HT-29 (cell line): Measurements from ENCODE around the gene SEMA5B. TPM values are rescaled to one million over a fixed set of nuclear protein-coding genes. Genes with fewer than 3 reads are reported as not detected.

Source experiments
- DNase-seq: peaks from one replicate; pipeline ENCODE4 v3.0.0-alpha.2; 2015; ENCODE audit warnings: low spot score
- total RNA-seq: library from RNA; depleted of rRNA; stranded (reverse); fragments of >200 nt; shearing (Covaris generic); gene quantifications from 2 replicates; pipeline ENCODE4 v1.2.3, GENCODE V29; 2014

Gene SEMA5B
- total RNA-seq, 1 experiment from 2014 or later, result not detected

DNA sequence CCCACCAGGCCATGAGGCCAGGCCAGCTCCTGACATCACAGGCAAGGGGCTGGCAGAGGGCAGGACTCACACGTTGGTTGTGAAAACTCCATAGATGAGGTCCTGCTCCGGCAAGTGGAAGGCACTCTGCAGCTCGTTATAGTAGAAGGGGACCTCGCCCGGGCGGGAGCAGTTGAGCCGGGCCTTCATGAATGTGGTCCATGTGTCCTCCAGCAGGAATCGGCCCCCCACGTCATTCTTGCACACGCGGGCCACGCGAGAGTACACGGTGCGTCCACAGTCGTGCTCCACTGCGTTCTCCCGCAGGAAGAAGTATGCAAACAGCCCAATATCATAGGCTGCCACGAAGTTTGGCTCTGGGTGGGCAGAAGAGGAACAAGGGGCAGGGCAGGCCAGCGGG, 101.2 kb downstream of the SEMA5B start:
- no peak for DNase-seq

DNA sequence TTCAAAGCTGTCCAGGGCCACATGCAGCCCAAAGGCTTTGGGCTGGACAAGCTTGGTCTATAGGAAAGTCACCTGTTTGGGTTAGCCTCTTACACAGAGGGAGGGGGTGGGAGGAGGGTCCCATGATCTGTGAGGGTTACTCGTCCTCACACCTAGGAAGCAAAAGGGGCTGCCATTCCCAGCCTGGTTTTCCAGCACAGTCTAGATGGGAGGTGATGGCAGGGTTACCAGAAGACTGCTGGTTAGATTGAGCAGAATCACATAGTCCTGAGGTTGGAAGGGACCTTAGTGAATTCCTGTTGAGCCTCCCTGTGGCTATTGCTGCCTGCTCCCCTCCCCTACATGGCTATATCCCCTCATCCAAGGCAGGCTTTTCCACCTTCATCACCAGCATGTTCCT, 101.8 kb downstream of the SEMA5B start:
- no peak for DNase-seq

DNA sequence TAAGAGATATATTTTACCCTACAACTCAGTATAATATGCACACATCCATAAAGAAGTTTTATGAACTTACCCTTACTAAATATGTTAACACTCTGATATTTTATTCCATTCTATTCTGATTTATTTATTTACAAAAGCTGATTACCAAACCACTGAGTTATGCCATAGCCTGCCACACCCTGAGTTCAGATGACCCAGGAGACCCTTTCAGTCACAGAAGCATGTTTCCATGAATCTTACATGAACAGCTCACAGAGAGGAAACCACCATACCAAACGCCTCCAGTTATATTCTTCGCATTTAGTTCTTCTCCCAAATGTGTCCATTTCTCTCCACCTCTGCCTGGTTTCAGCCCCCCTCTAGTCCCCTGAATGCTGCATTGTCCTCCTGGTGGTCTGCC, 103.5 kb downstream of the SEMA5B start:
- no peak for DNase-seq

DNA sequence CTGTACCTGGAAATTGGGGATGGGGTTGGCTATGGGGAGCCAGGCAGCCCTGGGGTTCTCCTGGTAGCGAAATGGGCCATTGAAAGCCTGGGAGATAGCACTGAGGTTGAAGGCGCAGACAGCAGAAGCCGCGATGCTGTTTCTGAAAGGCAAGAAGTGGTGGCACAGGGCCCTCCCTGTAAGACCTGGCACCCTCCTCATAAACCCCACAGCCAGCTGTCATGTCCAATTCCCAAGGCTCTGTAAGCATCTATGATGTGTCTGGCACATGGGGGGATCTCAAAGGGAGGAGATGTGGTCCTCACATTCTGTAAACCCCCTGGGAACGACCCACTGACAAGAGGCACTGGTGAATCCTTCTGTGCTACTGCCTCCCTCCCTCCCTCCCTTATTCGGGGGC, 104.0 kb downstream of the SEMA5B start:
- no peak for DNase-seq

DNA sequence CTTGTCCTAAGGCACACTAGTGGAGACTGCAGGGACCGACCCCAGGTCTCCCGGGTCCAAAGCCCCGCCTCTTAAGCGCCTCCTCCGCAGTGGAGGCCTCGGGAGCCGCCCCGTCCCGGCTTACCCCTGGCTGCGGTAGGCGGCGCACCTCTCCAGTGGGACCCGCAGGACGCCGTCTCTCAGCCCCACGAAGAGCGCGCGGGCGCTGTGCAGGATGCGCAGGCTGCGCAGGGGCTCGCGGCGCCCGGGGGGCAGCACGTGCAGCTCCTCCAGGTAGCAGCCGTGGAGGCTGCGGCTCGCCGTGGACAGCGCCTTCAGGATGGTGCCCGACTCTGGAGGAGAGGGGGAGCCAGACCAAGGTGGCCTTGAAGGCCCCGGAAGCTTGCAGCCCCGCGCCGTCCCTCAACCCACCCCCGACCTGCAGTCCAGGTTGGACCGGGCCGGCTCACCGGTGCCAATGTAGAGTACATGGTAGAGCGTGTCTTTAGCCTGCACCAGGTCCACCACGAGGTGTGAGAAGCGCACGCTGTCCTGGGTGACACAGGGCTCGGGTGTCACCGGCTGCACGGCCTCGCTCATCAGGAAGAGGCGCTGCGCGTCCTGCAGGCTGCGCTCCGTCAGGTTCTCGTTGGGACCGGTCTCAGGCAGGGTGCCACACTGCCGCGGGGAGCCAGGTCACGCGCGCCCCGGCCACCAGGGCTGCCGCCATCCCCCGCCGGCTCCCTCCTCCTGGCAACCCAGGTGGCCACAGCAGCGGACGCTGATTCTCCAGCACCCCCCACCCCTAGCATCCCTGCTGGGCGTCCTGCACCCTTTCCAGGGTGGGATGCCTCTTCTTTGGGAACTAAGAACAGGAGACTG, 105.5 kb downstream of the SEMA5B start:
- no peak for DNase-seq

DNA sequence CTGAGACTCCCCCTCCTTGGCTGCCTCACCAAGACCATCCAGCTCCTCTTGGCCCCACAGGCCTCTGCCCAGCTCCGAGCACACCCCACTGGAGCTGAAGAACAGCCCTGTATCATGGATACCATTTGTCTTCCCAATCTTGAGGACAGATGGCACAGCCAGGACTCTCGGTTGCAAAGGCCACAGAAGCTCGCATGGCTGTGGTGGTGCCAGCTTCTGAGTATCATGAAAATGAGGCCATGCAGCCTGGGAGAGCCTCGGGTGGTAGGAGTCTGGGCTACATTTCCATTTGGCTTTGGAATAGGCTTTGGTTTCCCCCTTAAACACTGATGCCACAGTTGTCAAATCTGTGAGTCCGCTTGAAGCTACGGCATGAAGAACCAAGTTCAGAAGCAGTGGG, 106.6 kb downstream of the SEMA5B start:
- DNase-seq, result no peak

DNA sequence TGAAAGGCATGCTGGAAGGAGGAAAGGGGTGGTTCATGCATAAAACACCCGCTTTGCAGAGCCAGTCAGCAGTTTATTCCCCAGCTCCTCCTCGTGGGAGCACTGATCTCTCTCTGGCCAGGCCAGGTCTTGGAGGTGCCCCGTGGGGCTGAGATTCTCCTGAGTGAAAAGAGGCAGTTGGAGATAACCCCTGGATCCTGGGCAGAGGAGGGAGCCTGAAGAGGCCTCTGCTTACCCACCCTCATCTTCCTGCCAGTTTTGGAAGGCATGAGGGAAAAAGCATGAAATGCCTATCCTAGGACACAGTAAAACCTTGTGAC, 108.3 kb downstream of the SEMA5B start:
- no peak for DNase-seq

DNA sequence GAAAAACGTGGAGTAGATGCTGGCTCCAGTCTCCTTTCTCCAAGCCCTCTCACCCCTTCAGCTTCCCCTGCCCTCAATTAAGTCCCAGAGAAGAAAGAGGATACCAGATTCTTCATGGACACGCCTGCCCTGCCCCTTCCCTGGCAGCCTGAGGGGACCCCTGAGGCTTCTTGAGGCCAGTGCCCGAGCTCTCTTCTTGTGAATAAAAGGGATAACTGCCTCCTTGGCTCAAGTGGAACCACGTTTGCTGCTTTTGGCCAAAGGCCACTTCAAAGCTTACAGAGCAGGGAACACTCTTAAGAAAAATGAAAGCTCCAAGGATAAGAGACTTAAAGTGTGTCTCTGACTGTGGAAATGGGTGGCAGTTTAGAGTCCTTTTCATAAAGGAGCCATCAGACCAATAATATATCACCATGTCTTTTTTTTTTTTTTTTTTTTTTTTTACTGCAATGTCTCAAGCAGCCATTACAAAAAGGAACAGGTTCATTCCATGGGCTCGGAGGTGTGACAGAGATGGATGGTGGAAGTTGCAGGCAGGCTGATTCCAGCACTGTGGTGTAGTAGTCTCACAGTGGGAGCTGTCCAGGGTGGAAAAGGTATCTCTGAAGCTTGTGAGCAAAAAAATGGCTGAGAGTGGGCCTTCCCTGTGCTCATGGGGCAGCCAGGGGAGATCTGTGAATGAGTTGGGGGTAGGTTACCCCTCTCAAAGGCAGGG, 108.8 kb downstream of the SEMA5B start:
- no peak for DNase-seq

DNA sequence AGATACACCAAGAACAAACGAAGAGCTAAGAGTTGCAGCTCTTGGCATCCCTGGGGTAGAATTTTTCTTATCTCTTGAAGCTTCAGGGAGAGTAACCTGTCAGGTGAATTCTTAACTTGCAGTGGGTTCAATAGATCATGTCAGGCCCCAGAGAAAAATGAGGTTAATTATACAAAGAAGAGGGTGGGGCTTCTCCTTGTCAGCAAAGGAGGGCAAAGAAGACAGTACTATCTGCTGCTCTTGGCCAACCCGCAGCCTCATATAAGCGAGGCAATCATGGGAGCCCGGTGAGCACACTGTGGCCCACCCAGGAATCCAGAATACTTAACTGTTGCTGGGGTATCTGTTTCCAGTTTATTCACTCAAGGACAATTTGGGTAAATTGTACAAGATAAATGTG, 110.2 kb downstream of the SEMA5B start:
- no peak for DNase-seq

DNA sequence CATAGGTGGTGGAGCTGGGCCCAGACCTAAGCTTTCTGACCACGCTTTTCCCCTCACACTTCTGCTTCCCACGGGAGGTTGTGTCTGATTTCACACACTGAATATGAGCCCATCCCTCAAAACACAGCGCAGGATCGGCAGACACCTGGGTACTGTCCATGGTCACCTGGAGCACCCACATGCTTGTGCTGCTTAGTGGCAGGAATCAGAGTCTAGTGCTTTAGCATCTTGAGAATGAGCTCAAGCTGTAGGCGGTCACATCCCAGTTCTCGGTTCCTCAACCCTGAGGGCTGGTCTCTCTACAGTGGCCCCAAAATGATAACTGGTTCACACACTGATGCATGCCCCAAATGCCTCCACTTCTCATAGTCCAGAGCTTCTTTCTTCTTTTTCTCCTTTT, 111.0 kb downstream of the SEMA5B start:
- DNase-seq, result no peak

DNA sequence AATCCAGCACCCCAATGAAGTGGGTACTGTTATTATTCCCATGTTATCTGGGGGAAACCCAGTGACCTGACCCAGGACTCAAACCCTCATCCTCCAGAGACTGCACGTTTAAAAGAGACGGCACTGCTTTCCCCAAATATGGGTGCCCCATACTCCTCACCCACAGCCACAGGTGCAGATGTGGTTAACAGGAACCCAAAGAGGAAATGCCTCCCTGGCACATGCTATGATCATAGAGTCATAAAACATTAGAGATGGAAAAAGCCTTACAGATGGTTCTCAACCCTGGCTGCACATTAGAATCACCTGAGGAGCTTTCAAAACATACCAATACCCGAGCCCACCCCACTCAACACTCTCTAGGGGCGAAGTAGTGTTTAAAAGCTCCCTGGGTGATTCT, 111.5 kb downstream of the SEMA5B start:
- DNase-seq, result no peak

DNA sequence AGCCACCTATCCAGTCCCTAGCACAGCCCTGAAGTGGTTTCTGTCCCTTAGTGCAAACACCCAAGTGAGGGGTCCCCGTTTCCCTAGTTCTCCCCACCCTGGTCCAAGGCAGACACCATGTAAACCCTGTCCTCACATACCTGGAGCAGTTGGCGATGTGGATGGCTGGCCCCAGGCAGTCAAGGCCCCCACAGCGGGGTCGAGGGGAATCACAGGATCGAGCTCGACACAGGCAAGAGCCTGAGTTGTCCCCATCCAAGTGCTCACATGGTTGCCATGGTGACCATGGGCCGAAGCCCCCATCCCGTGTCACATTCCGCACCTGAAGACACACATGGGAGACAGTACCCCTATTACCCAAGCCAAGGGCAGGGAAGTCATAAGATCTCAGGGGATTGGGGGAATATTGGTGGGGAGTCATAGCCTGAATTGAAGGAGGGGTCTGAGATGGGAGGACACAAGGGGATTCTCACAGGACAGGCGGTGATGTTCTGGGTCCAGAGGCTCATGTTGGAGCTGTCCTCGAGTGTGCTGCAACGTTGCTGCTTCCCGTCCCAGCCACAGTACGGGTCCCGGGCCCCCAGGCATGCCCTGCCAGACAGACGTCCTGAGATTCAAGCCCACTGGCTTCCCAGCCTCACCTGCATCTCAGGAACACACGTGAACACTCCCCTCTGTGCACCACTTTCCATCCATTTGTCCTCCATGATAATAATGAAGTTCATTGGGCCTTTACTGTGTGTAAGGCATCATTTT, 112.1 kb downstream of the SEMA5B start:
- DNase-seq, result no peak

DNA sequence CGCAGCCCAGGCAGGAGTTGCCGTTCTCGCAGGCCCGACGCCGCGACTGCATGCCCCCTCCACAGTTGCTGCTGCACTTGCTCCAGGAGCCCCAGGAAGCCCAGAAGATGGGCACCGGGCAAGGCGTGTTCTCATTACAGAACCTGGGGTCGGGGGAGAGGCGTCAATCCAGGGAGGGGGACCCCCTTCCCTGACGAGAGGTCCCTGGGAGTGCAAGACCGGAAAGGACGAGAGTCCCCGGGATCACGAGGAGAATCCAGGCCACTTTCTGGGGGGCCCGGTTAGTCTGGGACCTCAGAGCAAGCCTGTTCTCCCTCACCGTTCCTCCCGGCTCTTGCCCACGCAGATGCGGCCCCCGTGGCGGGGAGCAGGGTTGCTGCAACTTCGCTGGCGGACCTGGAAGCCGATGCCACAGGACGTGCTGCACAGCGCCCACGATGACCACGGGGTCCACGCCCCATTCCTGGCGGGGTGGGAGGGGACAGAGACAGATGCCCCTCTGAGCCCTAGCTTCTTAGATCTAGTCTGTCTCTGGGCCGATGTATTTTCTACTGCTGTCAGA, 113.9 kb downstream of the SEMA5B start:
- DNase-seq, result no peak

DNA sequence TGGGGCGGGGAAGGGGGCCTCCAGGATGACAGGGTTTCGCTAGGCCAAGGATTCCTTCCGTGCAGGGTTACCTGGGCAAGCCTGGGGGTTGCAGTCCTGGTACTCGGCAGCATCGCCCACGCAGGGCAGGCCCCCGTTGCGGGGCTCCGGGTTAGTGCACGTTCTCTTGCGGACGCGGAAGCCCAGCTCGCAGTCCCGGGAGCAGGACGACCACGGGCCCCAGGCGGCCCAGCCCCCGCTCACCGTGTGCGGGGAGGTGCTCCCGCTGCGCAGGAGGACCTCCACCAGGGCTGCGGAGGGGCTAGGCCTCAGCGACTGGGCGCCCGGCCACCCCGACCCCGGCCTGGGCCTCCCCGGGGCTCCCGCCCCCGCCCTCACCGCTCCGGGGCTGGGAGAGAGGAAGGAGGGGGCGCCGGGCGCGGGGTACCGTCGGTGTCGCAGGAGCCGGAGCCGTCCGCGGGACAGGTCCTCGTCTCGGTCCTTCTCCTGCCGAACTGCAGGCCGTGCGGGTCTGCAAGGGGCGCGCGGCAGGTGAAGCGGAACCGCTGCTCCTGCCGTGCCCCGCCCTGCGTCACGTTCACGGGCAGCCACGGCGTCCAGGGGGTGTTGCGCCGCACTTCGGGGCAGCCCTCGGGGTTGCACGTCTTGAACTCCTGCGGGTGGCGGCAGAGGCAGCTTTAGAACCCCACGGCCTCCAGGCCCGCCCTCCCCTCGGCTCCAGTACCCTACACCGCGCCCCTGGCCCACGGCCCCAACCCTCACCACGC, 114.6 kb downstream of the SEMA5B start:
- DNase-seq, result no peak

DNA sequence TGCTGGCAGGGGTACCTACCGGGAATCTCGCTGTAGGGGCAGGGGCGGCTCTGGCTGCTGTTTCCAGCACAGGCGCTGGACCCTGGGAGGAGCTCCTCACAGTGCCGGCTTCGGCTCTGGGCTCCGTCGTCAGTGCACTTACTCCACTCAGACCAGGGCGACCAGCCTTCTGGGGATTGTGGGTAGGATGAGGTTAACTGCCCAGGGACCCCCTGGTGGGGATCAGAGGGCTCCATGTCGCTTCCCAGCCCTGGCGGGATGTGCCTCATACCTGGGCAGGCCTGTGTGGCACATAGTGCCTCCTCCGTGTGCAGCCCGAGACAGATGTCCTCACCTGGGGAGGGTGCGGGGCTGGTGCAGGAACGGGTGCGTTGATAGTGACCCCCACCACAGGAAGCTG, 115.7 kb downstream of the SEMA5B start:
- no peak for DNase-seq

DNA sequence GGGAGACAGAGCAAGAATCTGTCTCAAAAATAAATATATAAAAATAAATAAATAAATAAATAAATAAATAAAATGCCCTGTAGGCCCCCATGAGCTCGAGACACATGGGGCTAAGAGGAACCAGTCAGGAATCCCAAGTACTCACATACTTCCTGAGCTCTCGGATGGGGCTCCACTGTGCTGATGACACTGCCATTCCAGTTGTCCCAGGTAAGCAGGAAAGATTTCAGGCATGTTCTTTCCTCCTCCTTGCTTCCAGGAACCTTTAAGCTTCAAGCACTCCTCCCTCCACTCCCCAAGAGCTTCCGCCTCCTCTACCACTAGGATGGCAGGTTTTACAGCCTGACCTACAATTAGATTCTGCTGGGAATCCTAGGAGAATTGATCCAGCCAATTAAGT, 119.3 kb downstream of the SEMA5B start:
- DNase-seq, result no peak

DNA sequence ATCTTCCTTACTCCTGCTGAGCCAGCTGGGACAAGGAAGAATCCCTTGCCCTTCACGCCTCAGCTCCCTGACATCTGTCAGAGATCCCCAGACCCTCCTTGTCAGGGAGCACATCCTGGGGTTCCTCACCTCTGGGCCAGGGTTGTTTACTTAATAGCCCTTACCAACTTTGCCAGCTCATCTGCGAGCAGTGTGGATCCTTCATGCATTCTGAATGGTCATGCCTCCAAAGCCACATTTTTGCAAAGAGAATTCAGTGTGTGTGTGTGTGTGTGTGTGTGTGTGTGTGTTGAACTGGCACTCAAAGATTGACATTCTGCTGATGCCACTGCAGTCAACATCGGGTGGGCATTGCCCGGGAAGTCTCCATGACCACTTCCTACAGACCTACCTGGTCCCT, 120.1 kb downstream of the SEMA5B start:
- no peak for DNase-seq

DNA sequence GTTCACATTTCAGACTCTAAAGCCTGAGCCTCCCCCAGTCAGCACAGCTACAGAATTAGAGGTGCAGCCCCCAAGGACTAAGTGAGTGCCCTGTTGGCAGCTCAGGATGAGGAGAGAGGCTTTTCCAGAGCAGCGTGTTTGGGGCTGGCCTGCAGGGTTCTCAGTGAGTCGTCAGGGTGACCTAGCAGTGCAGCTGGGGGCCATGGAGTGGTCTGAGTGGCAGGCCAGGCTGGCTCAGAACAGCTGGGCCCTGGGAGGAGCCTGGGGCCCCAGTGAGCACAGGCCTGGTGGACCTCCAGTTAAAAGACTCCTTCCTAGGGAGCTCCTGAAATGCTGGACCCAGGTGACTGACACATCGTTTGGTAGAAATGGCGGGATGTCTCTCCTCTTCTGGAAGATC, 124.4 kb downstream of the SEMA5B start:
- no peak for DNase-seq

DNA sequence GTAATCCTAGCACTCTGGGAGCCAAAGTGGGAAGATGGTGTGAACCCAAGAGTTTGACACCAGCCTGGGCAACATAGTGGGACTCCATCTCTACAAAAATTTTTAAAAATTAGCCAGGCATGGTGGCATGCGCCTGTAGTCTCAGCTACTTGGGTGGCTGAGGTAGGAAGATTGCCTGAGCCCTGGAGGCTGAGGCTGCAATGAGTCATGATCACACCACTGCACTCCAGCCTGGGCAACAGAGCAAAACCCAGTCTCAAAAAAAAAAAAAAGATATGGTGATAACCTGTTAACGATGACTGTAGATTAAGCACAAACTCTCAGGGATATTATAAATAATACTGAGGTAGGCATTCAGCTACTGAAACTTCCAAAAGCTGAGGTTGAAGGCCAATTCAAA, 125.2 kb downstream of the SEMA5B start:
- DNase-seq, result no peak

DNA sequence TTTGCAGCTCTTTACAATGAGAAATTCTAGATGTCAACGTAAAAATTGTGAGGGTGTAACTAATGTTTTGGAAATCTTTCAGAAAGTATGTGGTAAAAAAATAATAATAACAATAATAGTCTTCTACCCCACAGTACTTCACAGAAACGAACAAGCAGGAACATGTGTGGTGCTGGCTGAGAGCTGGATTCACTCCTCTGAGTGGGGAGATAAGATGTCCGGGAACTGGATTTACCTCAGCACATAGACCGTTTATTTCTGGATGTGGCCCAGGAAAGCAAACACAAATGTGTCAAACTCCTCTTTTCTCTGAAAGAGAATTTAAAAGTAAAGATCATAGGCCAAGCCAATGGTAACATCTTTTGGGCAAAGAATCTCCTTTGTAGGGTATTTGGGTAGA, 129.3 kb downstream of the SEMA5B start:
- DNase-seq, result no peak
